Karpas-422 (cell line): Measurements from ENCODE around the gene ANKS1B. TPM values are rescaled to one million over a fixed set of nuclear protein-coding genes. Genes with fewer than 3 reads are reported as not detected.

Source experiments
- DNase-seq: peaks from one replicate; pipeline ENCODE4 v3.0.0-alpha.2; 2015
- H2AFZ ChIP-seq: fragments of 200-600 bp; sonication (generic); 2 replicates; pipeline ENCODE4 v1.6.1; 2014; ENCODE audit warnings: antibody characterized with exemption, low read length, mixed read lengths
- H3K27ac ChIP-seq: fragments of 200-600 bp; sonication (generic); 2 replicates; pipeline ENCODE4 v1.5.1; 2014; ENCODE audit warnings: mild to moderate bottlenecking, low read length, moderate library complexity
- H3K27me3 ChIP-seq: fragments of 200-600 bp; sonication (generic); 2 replicates; pipeline ENCODE4 v1.6.1; 2014; ENCODE audit warnings: low read length, mixed read lengths
- H3K36me3 ChIP-seq: fragments of 200-600 bp; sonication (generic); 2 replicates; pipeline ENCODE4 v1.6.1; 2014; ENCODE audit warnings: low read length, mixed read lengths; ENCODE audit not compliant: insufficient read depth
- H3K4me1 ChIP-seq: fragments of 200-600 bp; sonication (generic); 2 replicates; pipeline ENCODE4 v1.6.1; 2014; ENCODE audit warnings: mild to moderate bottlenecking, low read length, mixed read lengths
- H3K4me2 ChIP-seq: fragments of 200-600 bp; sonication (generic); 2 replicates; pipeline ENCODE4 v1.6.1; 2014; ENCODE audit warnings: low read length, low read depth, mild to moderate bottlenecking; ENCODE audit not compliant: poor library complexity, severe bottlenecking
- H3K4me3 ChIP-seq: fragments of 200-600 bp; sonication (generic); 2 replicates; pipeline ENCODE4 v1.5.1; 2014; ENCODE audit warnings: mild to moderate bottlenecking, antibody characterized with exemption, low read length, mixed read lengths
- H3K79me2 ChIP-seq: fragments of 200-600 bp; sonication (generic); 2 replicates; pipeline ENCODE4 v1.6.1; 2014; ENCODE audit warnings: mild to moderate bottlenecking, low read length, mixed read lengths
- H3K9ac ChIP-seq: fragments of 200-600 bp; sonication (generic); 2 replicates; pipeline ENCODE4 v1.6.0; 2014; ENCODE audit warnings: low read length
- H3K9me2 ChIP-seq: fragments of 200-600 bp; sonication (generic), shearing (Covaris generic); replicated peaks from 2 replicates; pipeline ENCODE4 v1.6.0; 2014; ENCODE audit warnings: mild to moderate bottlenecking, low read length, moderate library complexity; ENCODE audit not compliant: insufficient read depth
- H3K9me3 ChIP-seq: fragments of 300-700, 200-600 bp; sonication (generic); 2 replicates; pipeline ENCODE4 v1.6.1; 2014; ENCODE audit warnings: low read length, mixed read lengths
- H4K20me1 ChIP-seq: fragments of 200-600 bp; sonication (generic); 2 replicates; pipeline ENCODE4 v1.6.1; 2014; ENCODE audit warnings: mild to moderate bottlenecking, antibody characterized with exemption, low read length, low read depth; ENCODE audit not compliant: insufficient read depth
- total RNA-seq: library from RNA; depleted of rRNA; stranded (reverse); fragments of >200 nt; shearing (Covaris generic); gene quantifications from 2 replicates; pipeline ENCODE4 v1.2.3, GENCODE V29; 2014; ENCODE audit warnings: low replicate concordance

Gene ANKS1B
- total RNA-seq, 1 experiment from 2014 or later = 23.4 TPM

- Histone ChIP-seq H3K4me2 (no peak overlapping the region), H3K9me3 (no peaks in the 10 kb centered on the region), H3K27ac (no peak overlapping the region), H3K9me2 (no peaks in the 10 kb centered on the region), H3K36me3 (no peaks in the 10 kb centered on the region), H3K79me2 (no peaks in the 10 kb centered on the region), H4K20me1 (no peaks in the 10 kb centered on the region), H3K4me3 (no peak overlapping the region), H3K9ac (no peak overlapping the region), H3K4me1 (no peaks in the 10 kb centered on the region), H3K27me3 (no peaks in the 10 kb centered on the region; the same call in 1 of the 2 replicates), H2AFZ (no peak overlapping the region)
- DNase-seq = no peak
These were observed 68.2 kb downstream of the ANKS1B start for GRCh38 chr12:99916555-99916954.

GRCh38 chr12:99915251-99916082 is 69.3 kb downstream of the ANKS1B start:
- Histone ChIP-seq H3K27me3 (no peaks in the 10 kb centered on the region; the same call in 1 of the 2 replicates), H3K4me2 (no peak overlapping the region), H3K4me1 (0 out of 2 replicates have a peak, but pooled peaks cover under 1% of the 10 kb centered on the region), H3K36me3 (no peaks in the 10 kb centered on the region), H3K9ac (no peak overlapping the region), H2AFZ (no peak overlapping the region), H3K79me2 (no peaks in the 10 kb centered on the region), H3K9me3 (no peaks in the 10 kb centered on the region), H3K27ac (no peak overlapping the region), H3K9me2 (no peaks in the 10 kb centered on the region), H3K4me3 (no peak overlapping the region), H4K20me1 (no peaks in the 10 kb centered on the region)
- no peak for DNase-seq

- H3K9me3 ChIP-seq = no peaks in the 10 kb centered on the region
- no peak for DNase-seq
- no peaks in the 10 kb centered on the region for H4K20me1 ChIP-seq
- H3K27ac ChIP-seq = no peak overlapping the region
- H3K79me2 ChIP-seq = no peaks in the 10 kb centered on the region
- no peak overlapping the region for H3K9ac ChIP-seq
- no peak overlapping the region for H3K4me3 ChIP-seq
- no peaks in the 10 kb centered on the region; the same call in 1 of the 2 replicates for H3K27me3 ChIP-seq
- no peaks in the 10 kb centered on the region for H3K36me3 ChIP-seq
- no peak overlapping the region for H3K4me2 ChIP-seq
- H2AFZ ChIP-seq = no peak overlapping the region
- no peaks in the 10 kb centered on the region for H3K9me2 ChIP-seq
- 0 out of 2 replicates have a peak, but pooled peaks cover 2% of the 10 kb centered on the region for H3K4me1 ChIP-seq
These were observed 70.5 kb downstream of the ANKS1B start for GRCh38 chr12:99914206-99914605.

GRCh38 chr12:99911967-99912366 is 72.8 kb downstream of the ANKS1B start:
- Histone ChIP-seq H3K79me2 (no peaks in the 10 kb centered on the region), H3K4me1 (0 out of 2 replicates have a peak, but pooled peaks cover 2% of the 10 kb centered on the region), H3K4me3 (no peak overlapping the region), H2AFZ (no peak overlapping the region), H3K9me3 (no peaks in the 10 kb centered on the region), H4K20me1 (no peaks in the 10 kb centered on the region), H3K4me2 (no peak overlapping the region), H3K9ac (no peak overlapping the region), H3K9me2 (no peaks in the 10 kb centered on the region), H3K27me3 (no peaks in the 10 kb centered on the region; the same call in 1 of the 2 replicates), H3K27ac (no peak overlapping the region), H3K36me3 (no peaks in the 10 kb centered on the region)
- no peak for DNase-seq

GRCh38 chr12:99911081-99911480 is 73.7 kb downstream of the ANKS1B start:
- Histone ChIP-seq H4K20me1 (no peaks in the 10 kb centered on the region), H3K36me3 (no peaks in the 10 kb centered on the region), H3K4me1 (0 out of 2 replicates have a peak, but pooled peaks cover 2% of the 10 kb centered on the region), H3K9ac (no peak overlapping the region), H3K4me3 (no peak overlapping the region), H2AFZ (no peak overlapping the region), H3K27ac (no peak overlapping the region), H3K9me3 (no peaks in the 10 kb centered on the region), H3K4me2 (no peak overlapping the region), H3K9me2 (no peaks in the 10 kb centered on the region), H3K79me2 (no peaks in the 10 kb centered on the region), H3K27me3 (no peaks in the 10 kb centered on the region; the same call in 1 of the 2 replicates)
- DNase-seq = no peak

- no peaks in the 10 kb centered on the region for H3K36me3 ChIP-seq
- H3K27me3 ChIP-seq = no peaks in the 10 kb centered on the region; the same call in 1 of the 2 replicates
- H3K4me2 ChIP-seq = no peak overlapping the region
- H3K79me2 ChIP-seq = no peaks in the 10 kb centered on the region
- no peak overlapping the region for H3K27ac ChIP-seq
- H3K9ac ChIP-seq = no peak overlapping the region
- DNase-seq = no peak
- no peaks in the 10 kb centered on the region for H3K9me2 ChIP-seq
- no peak overlapping the region for H2AFZ ChIP-seq
- 0 out of 2 replicates have a peak, but pooled peaks cover 2% of the 10 kb centered on the region for H3K4me1 ChIP-seq
- no peak overlapping the region for H3K4me3 ChIP-seq
- no peaks in the 10 kb centered on the region for H3K9me3 ChIP-seq
- H4K20me1 ChIP-seq = no peaks in the 10 kb centered on the region
These were observed 74.4 kb downstream of the ANKS1B start for GRCh38 chr12:99910342-99910741.

- no peaks in the 10 kb centered on the region for H3K9me3 ChIP-seq
- H3K27me3 ChIP-seq = no peaks in the 10 kb centered on the region
- no peak overlapping the region for H3K27ac ChIP-seq
- DNase-seq = no peak
- no peaks in the 10 kb centered on the region for H3K36me3 ChIP-seq
- H3K9ac ChIP-seq = no peak overlapping the region
- 0 out of 2 replicates have a peak, but pooled peaks cover 2% of the 10 kb centered on the region for H3K4me1 ChIP-seq
- H3K9me2 ChIP-seq = no peaks in the 10 kb centered on the region
- H2AFZ ChIP-seq = no peak overlapping the region
- H3K79me2 ChIP-seq = no peaks in the 10 kb centered on the region
- H3K4me2 ChIP-seq = no peak overlapping the region
- no peaks in the 10 kb centered on the region for H4K20me1 ChIP-seq
- no peak overlapping the region for H3K4me3 ChIP-seq
These were observed 77.8 kb downstream of the ANKS1B start for GRCh38 chr12:99906786-99907579.

GRCh38 chr12:99901181-99901580 is 83.6 kb downstream of the ANKS1B start:
- no peaks in the 10 kb centered on the region for H3K79me2 ChIP-seq
- no peak overlapping the region for H2AFZ ChIP-seq
- H3K27ac ChIP-seq = no peak overlapping the region
- no peak overlapping the region for H3K4me2 ChIP-seq
- H3K9me3 ChIP-seq = no peaks in the 10 kb centered on the region
- H3K36me3 ChIP-seq = no peaks in the 10 kb centered on the region
- H3K4me3 ChIP-seq = no peak overlapping the region
- H3K9me2 ChIP-seq = no peaks in the 10 kb centered on the region
- no peaks in the 10 kb centered on the region for H4K20me1 ChIP-seq
- H3K4me1 ChIP-seq = no peaks in the 10 kb centered on the region
- no peaks in the 10 kb centered on the region for H3K27me3 ChIP-seq
- no peak overlapping the region for H3K9ac ChIP-seq
- DNase-seq = no peak
